Head of caudate nucleus (tissue), 42 donors: ENCODE measurements around the gene HMGB3.

Source experiments
- DNase-seq, 42 donors: peaks; one replicate each; pipeline versions ENCODE4 v3.0.0 to v3.0.0-alpha.2; 2020 to 2021; ENCODE audit warnings: mixed read lengths in 7 of 42
- intact Hi-C: fragments of 100-400 bp; cut with DNase I; formaldehyde crosslinking; loops from one replicate; pipeline ENCODE4 v1.15.0; 2022

HMGB3 gene

GRCh38 chrX:151031391-151031975, 48.3 kb downstream of the HMGB3 start:
- DNase-seq = peak in 4 of 42 donors; percentile 2 to 35 (median 8)
- intact Hi-C loops = no loop called here

GRCh38 chrX:151039351-151039750, 56.2 kb downstream of the HMGB3 start:
- no peak for DNase-seq

More at GRCh38 chrX:151039351-151039750, 56.2 kb downstream of the HMGB3 start:
- intact Hi-C loops = no loop called here
